NCI-H1092 treated with DMSO at 0.1 percent for 48 hours (cell line): ENCODE measurements around the gene TRPC3.

Experiments
- DNase-seq: peaks from one replicate; lab custom pipeline; 2025; lab: John Stamatoyannopoulos, UW

The TRPC3 gene

GRCh38 chr4:121951521-121952110 lies at the start of gene TRPC3:
Gene TRPC3, minus strand, starts transcription at chr4:121952060. Its CDS starts 380 bp downstream, at chr4:121951680.
- peak; percentile 27 for DNase-seq

GRCh38 chr4:122000849-122001248 lies 49.0 kb upstream of the TRPC3 start:
- no peak for DNase-seq

- peak; percentile 1 for DNase-seq
Observed at GRCh38 chr4:121998024-121998423, 46.2 kb upstream of the TRPC3 start.

GRCh38 chr4:121995790-121996537 lies 44.1 kb upstream of the TRPC3 start:
- DNase-seq, result no peak

- DNase-seq, result no peak
Observed at GRCh38 chr4:121991968-121992367, 40.1 kb upstream of the TRPC3 start.

- DNase-seq, result no peak
Observed at GRCh38 chr4:121990489-121990888, 38.6 kb upstream of the TRPC3 start.

GRCh38 chr4:121989715-121990114 lies 37.9 kb upstream of the TRPC3 start:
- DNase-seq, result no peak

- DNase-seq, result no peak
Observed at GRCh38 chr4:121988950-121989349, 37.1 kb upstream of the TRPC3 start.

- DNase-seq, result no peak
Observed at GRCh38 chr4:121980643-121981042, 28.8 kb upstream of the TRPC3 start.

GRCh38 chr4:121978172-121978516 lies 26.3 kb upstream of the TRPC3 start:
- no peak for DNase-seq

- no peak for DNase-seq
Observed at GRCh38 chr4:121977251-121978171, 25.7 kb upstream of the TRPC3 start.

GRCh38 chr4:121975784-121976183 lies 23.9 kb upstream of the TRPC3 start:
- DNase-seq, result no peak

GRCh38 chr4:121973816-121974215 lies 22.0 kb upstream of the TRPC3 start:
- DNase-seq, result no peak

- DNase-seq, result no peak
Observed at GRCh38 chr4:121968859-121969258, 17.0 kb upstream of the TRPC3 start.

GRCh38 chr4:121964958-121965357 lies 13.1 kb upstream of the TRPC3 start:
- no peak for DNase-seq

GRCh38 chr4:121960818-121961217 lies 9.0 kb upstream of the TRPC3 start:
- DNase-seq, result no peak

GRCh38 chr4:121958777-121959176 lies 6.9 kb upstream of the TRPC3 start:
- no peak for DNase-seq

GRCh38 chr4:121957266-121957665 lies 5.4 kb upstream of the TRPC3 start:
- no peak for DNase-seq

GRCh38 chr4:121953860-121954259 lies 2.0 kb upstream of the TRPC3 start:
- DNase-seq, result no peak

GRCh38 chr4:121952290-121952689 lies 430 bp upstream of the TRPC3 start:
- no peak for DNase-seq

GRCh38 chr4:121950680-121951520 lies 960 bp downstream of the TRPC3 start:
- no peak for DNase-seq

GRCh38 chr4:121950212-121950679 lies 1.6 kb downstream of the TRPC3 start:
- DNase-seq, result peak; percentile 36
